GM19025 (cell line): ENCODE data around the gene DUSP22.
"Not testable (repeated sequence)": the region's sequence is repeated elsewhere in the genome, so short reads cannot be mapped to it uniquely, and the experiment has no call there.

Experiments used
- ATAC-seq: cut with Tn5 transposase; IDR thresholded peaks from one replicate; pipeline ENCODE4 v1.9.1; 2021; ENCODE audit warnings: mild to moderate bottlenecking, low read depth, moderate library complexity; ENCODE audit not compliant: unreplicated experiment

Gene DUSP22

DNA sequence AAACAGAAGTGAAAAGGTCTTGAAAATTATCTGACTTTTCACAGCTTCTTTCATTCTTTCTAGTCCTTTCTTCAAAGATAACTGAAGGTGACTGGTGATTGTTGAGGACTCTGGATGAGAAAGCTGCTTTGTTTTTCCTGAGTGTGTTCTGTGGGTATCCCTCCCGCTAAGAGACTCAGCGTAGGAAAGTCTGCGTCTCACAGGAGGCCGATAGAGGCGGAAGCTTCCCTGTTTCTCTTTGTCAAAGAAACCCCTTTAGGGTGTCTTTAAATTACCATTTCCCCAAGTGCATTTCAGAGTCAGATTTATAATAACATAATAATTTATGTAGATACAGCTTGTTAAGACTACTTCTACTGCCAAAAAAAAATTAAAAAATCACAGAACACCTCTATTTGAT, 68.1 kb downstream of the DUSP22 start:
- no peak for ATAC-seq

DNA sequence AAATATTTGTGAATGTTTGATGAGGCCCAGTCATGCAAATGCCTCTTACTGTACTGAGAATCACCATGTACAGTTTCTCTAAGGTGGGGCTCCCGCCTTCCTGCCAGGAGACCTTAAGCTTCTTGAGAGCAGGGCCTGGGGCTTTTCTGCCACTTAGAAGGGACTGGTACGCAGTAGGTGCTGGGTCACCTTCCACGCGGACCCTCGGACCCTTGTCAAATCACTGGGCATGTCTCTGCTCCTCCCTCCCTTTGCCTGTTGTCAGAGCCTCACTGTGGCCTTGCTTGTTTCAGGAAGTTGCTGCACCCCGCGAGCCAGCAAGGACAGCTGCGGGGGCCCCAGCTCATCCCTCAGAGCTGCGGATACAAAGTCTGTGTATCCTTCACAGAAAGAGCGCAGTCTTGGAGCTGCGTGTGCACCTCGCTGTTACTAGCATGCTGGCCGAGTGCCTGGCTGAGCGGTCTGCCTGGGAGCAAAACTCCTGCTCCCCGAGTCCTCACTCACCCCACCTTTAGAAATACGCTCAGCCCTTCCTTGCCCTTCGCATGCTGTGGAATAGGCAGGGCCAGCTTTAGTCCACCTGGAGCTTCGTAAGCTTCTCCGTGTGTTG, 68.6 kb downstream of the DUSP22 start:
- no peak for ATAC-seq

DNA sequence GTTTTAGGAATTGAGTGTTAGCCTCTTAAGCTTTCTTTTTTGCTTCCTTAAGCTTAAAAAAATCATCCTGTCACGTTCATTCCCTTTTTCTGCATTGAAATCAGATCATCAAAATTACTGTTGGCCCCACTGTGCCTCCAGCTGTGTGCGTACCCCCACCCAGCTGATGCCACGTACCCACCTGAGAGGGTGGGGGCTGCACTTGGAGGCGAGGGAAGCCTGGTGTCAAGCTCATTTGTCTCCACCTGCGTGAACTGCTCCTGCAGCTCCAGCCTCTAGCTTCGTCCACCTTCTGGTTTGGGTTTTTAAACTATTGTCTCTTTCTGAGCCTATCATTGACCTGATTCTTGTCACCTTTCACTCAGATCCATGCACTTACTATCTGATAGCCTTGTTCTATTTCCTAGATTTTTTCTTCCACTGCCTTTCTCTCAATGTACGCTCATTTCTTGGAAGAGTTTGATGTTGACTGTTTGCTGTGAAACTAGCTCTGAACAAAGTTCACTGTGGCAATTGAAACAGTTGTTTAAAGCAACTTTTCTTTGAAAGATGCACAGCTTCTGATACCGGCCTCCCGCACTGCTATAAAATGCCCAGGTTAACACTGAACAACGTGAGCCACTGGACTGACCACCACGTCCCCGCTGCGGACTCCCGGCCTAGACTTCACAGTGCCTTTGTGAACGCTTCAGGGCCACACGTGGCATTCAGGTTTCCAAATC, 69.3 kb downstream of the DUSP22 start:
- no peak for ATAC-seq

DNA sequence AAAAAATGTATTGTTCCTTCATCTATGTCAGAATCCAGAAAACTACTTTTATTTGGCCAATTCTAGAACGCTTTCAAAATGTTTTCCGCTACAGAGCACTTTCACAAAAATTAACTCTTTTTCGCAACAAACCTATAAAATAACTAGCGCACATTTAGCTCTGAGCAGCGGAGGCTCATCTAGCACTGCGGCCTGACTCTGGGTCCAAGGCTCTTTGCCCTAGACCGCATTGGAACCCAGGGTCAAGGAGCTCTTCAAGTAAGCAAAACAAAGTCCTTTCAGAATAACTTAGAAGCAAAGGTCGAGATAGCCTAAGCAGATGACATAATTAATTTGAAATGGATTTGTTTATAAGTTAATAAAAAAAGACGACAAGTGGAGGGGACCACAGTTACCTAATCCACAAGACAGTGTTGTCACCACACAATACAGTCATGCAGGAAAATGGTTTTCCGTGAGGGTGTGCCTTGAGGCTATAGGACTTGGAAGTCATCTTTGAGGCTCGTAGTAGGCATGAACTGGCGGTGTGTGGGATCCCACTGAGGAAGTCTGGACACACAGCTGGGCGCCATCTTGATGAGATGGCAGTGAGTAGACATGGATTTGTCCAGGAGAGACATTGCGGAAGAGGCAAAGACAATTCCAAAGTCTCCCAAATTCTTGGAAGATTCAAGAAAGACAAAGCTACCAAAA, 70.1 kb downstream of the DUSP22 start:
- ATAC-seq = no peak

DNA sequence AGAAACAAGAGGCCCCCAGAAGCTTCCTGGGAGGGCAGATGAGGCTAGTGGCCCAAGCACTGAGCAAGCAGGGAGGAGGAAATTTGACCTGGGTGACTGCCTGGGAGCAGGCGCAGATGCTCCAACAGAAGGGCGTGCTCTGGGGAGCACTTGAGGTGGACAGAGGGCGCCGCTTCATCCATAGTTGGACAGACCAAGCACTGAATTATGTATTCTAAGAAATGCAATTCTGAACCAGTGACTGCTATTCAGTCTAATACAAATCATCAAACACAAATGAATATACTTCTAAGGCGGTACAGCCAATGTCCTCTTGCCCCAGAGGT, 70.6 kb downstream of the DUSP22 start:
- ATAC-seq = no peak

DNA sequence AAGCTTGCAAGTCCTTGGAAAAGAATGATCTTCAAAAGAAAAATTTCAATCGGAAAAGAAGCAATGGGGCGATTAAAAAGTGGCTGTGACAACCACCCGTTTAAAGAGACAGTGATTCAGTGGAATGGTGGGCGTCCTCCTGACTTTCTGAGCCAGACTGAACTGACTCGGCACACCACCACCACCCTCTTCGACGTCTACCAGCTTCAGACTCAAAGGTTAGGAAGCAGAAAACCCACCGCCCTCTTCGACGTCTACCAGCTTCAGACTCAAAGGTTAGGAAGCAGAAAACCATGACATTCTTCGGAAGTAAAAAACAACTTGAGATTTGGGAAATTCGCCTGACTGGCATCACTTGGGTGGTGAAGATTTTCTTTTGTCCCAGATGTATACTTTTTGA, 71.0 kb downstream of the DUSP22 start:
- ATAC-seq = no peak

DNA sequence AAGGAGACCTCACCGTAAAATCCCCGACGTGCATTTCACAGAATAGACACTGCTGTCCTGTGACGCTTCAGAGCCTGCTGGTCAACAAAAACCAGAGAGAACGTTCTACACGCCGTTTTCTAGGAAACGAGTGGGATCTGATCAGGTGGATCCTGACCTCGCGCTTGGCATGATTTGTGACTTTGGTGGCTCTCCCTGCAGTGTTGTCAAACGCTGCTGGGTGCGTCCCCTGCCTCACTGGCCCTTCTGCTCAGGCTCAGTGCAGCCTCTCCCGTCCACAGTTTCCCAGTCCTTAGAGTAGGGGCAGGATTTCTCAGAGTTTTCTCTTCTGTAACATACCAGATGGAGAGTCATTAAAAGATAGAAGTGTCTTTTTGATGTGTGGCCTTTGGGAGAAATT, 71.6 kb downstream of the DUSP22 start:
- ATAC-seq = no peak

DNA sequence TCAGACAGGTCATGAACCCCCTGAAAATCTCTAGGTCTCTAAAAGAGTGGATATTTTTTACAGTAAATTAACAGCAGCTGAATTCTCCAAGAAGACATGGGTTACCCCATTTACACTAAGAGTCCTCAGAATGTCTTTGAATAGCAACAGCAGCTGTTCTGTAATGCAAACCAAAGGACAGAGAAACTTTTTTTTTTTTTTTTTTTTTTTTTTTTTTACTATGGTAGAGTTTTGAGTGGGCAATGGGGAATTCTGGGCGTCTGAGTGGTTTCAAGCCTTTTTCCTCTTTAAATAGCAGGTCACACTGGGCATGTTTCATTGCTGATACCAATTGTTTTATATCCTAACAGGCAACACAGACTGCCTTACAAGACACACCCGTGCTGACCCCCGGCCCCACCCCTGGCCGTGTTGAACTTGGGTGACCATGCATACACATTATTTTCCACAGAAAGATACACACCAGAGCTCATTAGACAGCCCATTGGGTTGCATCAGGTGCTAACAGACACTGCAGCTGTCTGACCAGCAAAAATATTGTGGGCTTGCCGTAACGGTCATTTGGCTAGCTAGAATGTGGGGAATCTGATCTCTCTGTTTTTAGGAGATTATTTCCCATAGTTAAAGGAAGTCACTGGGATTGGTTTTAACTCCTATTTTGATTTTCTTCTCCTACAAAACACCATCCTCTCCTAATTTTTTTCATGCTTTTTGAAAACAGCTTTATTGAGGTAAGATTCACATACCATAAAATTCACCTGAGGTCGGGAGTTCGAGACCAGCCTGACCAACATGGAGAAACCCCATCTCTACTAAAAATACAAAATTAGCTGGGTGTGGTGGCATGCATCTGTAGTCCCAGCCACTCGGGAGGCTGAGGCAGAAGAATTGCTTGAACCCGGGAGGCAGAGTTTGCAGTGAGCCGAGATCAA, 72.6 kb downstream of the DUSP22 start:
- peak; percentile 38 for ATAC-seq

DNA sequence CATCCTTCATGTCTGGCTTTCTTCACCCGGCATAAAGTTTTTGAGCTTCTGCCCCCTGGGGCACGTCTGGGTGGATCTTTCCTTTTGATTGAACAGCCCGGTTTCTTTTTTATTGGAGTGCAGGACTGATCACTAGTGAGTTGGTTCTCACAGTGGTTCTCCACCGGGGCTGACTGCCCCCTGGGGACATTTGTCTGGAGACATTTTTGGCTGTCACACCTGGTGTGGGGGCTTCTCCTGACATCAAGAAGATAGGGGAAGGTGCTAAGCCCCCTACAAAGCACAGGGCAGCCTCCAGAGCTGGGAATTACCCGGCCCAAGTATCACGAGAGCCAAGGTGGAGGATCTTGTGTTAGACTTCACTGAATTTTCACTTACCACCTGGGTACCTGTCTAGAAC, 73.5 kb downstream of the DUSP22 start:
- ATAC-seq = no peak

DNA sequence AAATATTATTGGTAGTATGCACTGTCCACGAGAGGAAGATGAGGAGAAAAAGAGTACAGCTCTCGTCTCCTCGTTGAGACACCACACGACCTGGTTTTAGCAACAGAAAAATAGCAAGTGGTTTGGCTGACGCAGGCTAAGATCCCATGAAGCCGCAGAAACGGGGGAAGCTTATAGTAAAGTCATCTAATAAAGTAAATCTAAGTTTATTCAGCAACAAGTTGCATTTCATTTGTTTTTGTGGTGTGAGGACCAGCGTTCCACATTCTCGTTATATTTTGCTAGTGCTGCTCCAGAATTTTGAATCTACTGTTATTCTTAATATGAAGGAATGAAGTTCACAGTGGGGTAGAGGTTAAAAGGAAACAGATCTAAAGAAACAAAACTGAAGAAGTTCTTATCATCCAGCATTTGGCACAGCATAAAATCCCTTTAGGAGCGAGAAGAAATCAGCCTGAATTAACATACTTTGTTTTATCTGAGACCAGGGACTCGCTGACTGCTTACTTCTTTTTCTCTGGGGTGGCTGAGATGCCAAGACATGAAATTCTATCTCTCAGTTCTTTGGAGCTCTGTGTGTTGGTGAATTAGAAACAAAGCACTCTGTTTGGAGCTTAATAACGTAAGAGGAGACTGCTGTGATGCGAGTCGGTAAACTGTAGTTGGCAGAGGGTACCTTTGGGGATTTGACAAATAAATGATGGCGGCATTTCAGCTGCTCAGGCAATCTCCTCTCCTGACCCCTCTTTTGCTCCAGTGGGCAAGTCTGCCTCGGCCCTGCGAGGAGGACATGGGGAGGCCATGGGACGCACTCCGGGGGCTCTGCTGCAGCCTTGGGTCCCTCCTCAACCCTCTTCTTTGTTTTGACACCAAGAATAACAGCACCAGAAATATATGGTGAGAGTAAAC, 74.4 kb downstream of the DUSP22 start:
- no peak for ATAC-seq

DNA sequence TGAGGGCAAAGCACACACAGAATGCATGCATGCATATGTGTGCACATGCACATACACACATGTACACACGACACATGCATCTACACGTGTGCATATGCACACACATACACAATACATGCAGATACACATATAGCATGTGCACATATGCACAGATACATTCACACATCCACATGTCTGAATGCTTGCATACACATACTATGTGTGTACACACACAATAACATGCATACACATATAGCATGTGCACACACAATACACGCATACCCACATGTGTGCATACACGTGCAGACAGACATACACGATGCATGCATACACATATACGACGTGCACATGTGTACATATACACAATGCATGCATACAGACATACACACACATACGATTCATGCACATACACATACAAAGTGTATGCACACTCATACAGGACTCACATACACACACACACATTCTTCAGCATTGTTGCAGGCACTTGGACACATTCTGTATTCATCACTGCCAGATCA, 75.1 kb downstream of the DUSP22 start:
- no peak for ATAC-seq

DNA sequence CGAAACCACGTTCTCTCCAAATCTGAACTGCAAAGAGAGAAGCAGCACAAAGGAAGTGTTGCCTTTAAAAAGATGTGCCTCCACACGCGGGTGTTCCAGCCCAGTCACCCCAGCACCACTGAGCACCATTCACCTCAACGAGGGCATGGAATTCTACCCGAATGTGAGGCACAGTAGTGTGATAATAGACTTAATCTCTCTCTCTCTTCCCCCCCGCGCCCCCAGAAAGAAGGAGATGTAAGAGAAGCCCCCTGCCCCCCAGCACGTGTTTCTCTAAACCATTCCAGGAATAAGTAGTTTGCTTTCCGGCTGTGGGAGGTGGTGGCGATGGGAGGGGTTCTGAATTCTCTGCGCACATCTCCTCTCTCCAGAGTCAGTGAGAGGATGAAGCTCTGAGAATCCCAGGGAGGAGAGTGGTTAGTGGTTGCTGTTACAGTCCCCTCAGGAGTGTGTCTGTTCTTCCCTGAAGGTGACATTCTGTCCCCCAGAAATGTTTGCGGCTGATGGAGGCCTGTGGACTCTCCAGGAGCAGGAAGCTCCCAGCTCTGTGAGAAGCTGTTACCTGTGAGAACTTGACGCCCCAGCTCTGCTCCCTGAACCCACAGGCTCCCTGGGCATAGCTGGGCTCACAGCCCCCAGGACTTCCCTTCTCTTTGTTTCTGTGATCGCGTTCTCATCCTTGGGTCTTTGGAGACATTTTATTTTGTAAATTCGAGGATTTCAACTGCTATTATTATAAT, 75.8 kb downstream of the DUSP22 start:
- no peak for ATAC-seq

DNA sequence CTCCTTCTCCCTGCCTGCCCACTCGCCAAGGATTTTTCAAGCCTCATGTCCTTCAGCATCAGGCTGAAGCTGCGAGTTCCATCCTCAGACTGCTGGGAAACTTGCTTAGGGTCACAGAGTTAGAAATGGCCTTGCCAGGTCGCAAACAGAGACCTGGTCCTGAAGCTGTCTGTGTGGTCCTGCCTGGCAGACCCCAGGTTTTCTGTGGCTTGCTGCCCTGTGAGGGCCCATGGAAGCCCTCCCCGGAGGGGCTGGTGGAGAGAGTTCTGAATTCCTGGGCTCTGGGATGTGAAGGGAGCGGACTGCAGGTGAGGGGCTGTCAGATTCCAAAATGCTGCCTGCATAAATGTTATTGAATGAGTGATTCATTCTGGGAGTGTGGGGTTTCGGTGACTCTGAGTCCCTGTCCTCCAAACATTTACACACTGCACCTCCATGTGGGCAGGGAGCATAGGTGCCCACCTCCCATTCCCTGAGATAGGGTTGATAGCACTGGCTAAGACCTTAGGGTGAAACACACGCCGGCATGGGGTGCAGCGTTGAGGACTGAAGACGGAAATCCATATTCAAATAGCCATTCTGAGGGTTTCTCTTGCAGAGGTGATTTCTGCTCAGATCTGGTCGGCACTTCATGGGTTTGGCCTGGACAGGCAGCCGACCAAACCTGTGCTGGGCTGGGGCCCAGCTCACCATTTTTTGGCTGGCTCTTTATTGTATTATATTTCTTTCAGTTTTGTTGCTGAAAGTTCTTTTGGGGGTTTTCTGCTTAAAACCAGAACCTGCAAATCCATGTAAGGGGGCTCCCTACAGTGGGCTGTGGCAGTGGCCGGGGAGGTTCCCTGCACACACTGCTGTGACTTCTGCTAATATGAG, 77.5 kb downstream of the DUSP22 start:
- ATAC-seq = no peak

DNA sequence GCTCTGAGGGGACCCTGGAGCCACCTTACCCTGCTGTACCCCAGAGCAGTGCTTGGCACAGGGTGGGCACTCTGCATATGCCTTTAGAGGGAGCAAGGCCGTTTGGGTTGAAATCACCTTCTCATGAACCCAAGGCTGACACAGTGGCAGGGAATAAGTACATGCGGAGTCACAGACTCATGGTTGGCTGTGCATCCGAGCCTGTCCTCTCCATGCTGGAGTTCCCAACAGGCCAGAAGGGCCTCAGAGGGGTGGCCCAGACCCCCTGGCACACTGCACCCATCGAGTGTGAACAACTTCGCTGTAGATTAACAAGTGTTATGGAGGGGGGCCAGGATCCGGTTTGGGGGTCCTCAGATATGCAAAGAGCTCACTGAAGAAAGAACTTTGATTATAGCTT, 78.3 kb downstream of the DUSP22 start:
- no peak for ATAC-seq

DNA sequence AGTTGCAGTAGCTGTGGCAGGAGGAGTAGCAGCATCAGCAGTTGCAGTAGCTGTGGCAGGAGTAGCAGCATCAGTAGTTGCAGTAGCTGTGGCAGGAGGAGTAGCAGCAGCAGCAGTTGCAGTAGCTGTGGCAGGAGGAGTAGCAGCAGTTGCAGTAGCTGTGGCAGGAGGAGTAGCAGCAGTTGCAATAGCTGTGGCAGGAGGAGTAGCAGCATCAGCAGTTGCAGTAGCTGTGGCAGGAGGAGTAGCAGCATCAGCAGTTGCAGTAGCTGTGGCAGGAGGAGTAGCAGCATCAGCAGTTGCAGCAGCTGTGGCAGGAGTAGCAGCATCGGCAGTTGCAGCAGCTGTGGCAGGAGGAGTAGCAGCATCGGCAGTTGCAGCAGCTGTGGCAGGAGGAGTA, 79.6 kb downstream of the DUSP22 start:
- ATAC-seq = not testable (repeated sequence)

DNA sequence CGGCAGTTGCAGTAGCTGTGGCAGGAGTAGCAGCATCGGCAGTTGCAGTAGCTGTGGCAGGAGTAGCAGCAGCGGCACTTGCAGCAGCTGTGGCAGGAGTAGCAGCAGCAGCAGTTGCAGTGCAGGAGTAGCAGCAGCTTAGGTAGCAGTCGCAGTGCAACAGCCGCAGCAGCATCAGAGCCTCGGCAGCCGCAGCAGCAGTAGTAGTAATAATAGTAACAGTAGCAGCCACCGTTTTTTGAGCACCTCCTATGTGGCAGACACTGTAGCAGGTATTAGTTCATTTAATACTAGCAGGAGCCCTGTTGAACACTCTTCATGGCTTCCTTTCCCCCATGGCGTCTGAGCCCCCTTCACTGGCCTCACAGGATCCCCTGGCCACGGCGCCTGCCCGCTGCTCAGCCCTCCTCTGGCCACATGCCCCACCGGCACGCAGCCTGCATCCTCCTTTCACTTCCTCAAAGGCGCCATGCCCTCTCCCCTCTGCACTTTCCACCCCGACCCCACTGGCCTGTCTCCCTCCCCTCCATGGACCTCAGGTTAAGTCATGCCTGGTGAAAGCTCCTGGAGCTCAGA, 80.1 kb downstream of the DUSP22 start:
- ATAC-seq = no peak

DNA sequence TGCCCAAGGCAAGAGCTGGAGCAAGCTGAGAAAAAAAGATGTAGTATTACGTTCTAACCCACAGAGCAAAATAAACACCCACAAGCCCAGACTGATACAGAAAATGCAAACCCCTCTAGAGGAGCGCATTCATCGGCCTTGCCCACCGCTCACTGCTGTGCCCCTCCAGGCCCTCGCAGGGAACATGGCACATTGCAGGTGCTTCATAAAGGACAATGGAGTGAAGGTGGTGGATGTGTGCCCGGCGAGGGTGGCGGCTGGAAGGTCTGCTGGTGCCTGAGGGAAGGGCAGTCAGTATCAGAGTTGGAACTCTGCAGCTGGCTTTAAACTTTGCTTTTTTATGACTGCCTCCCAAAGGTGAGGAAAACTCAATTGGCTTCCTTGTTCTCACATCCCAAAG, 80.7 kb downstream of the DUSP22 start:
- no peak for ATAC-seq
